Retina (tissue), 1 donor: ENCODE data around the gene CCN6.
"Not testable (repeated sequence)": the region's sequence is repeated elsewhere in the genome, so short reads cannot be mapped to it uniquely, and the experiment has no call there.

Experiments
- DNase-seq: peaks from one replicate; pipeline ENCODE4 v3.0.0-alpha.2; 2016

The CCN6 gene

GRCh38 chr6:112030206-112030960 is 23.5 kb upstream of the CCN6 start:
- DNase-seq = no peak

GRCh38 chr6:112030961-112031660 is 22.8 kb upstream of the CCN6 start:
- DNase-seq = no peak

- DNase-seq = no peak
These were observed 21.9 kb upstream of the CCN6 start for GRCh38 chr6:112031960-112032359.

- DNase-seq = no peak
These were observed 21.2 kb upstream of the CCN6 start for GRCh38 chr6:112032728-112033127.

GRCh38 chr6:112033791-112034615 is 19.9 kb upstream of the CCN6 start:
- no peak for DNase-seq

- DNase-seq = no peak
These were observed 19.3 kb upstream of the CCN6 start for GRCh38 chr6:112034616-112034995.

- no peak for DNase-seq
These were observed 17.7 kb upstream of the CCN6 start for GRCh38 chr6:112036088-112036637.

- no peak for DNase-seq
These were observed 16.1 kb upstream of the CCN6 start for GRCh38 chr6:112037783-112038216.

- peak; percentile 33 for DNase-seq
These were observed 15.6 kb upstream of the CCN6 start for GRCh38 chr6:112038268-112038667.

GRCh38 chr6:112038756-112039430 is 15.0 kb upstream of the CCN6 start:
- no peak for DNase-seq

- DNase-seq = no peak
These were observed 14.5 kb upstream of the CCN6 start for GRCh38 chr6:112039431-112039770.

- no peak for DNase-seq
These were observed 12.9 kb upstream of the CCN6 start for GRCh38 chr6:112040956-112041355.

GRCh38 chr6:112041535-112041934 is 12.4 kb upstream of the CCN6 start:
- DNase-seq = no peak

GRCh38 chr6:112043032-112044007 is 10.6 kb upstream of the CCN6 start:
- peak; percentile 96 for DNase-seq

GRCh38 chr6:112044196-112044595 is 9.7 kb upstream of the CCN6 start:
- no peak for DNase-seq

GRCh38 chr6:112044856-112045255 is 9.0 kb upstream of the CCN6 start:
- DNase-seq = no peak

- DNase-seq = not testable (repeated sequence)
These were observed 6.4 kb upstream of the CCN6 start for GRCh38 chr6:112047523-112047922.

- no peak for DNase-seq
These were observed 4.7 kb upstream of the CCN6 start for GRCh38 chr6:112049026-112049799.

GRCh38 chr6:112049996-112050395 is 3.9 kb upstream of the CCN6 start:
- no peak for DNase-seq

GRCh38 chr6:112050429-112050828 is 3.5 kb upstream of the CCN6 start:
- DNase-seq = no peak
